SK-N-SH (cell line): Measurements from ENCODE around the gene AHDC1. TPM values are rescaled to one million over a fixed set of nuclear protein-coding genes. Genes with fewer than 3 reads are reported as not detected.

ENCODE experiments used
- CTCF ChIA-PET: fragments of 300-600, 350-600 bp; formaldehyde crosslinking; extraction: SDS; loops from one replicate; lab custom pipeline; 2021; lab: Yijun Ruan, JAX
- POLR2A ChIA-PET: fragments of 350-600 bp; sonication (Branson Sonifier 250); formaldehyde crosslinking; extraction: SDS; loops from one replicate; lab custom pipeline; 2020; ENCODE audit warnings: antibody characterized with exemption, inconsistent platforms; lab: Yijun Ruan, JAX
- DNase-seq: peaks from one replicate; pipeline ENCODE4 v3.0.0; 2012
- H2AFZ ChIP-seq: fragments of 200-600 bp; sonication (generic); 2 replicates; pipeline ENCODE4 v1.8.1; 2016; ENCODE audit warnings: antibody characterized with exemption, mild to moderate bottlenecking, low read depth
- H3F3A ChIP-seq: fragments of 200-600 bp; sonication (generic); replicated peaks from 2 replicates; pipeline ENCODE3; 2016; ENCODE audit warnings: antibody characterized with exemption, mild to moderate bottlenecking; ENCODE audit not compliant: insufficient read depth
- H3K27ac ChIP-seq, 2 experiments: fragments of 200-500 bp in 1 of 2; fragments of 200-600 bp in 1 of 2; sonication (Bioruptor generic) in 1 of 2; sonication (generic), shearing (Covaris generic) in 1 of 2; 2 replicates each; pipeline versions ENCODE4 v1.5.1 to v1.6.1; 2014 to 2016; ENCODE audit warnings: low read depth in 2 of 2, inconsistent platforms in 1 of 2, low read length in 1 of 2, mild to moderate bottlenecking in 1 of 2, mixed read lengths in 1 of 2
- H3K27me3 ChIP-seq: fragments of 200-600 bp; sonication (generic), shearing (Covaris generic); 2 replicates; pipeline ENCODE4 v1.6.1; 2016; ENCODE audit warnings: mixed run types; ENCODE audit not compliant: insufficient read depth
- H3K36me3 ChIP-seq, 2 experiments: fragments of 200-500 bp in 1 of 2; fragments of 200-600 bp in 1 of 2; sonication (Bioruptor generic) in 1 of 2; sonication (generic) in 1 of 2; replicated peaks in 1 of 2; 2 replicates each; pipeline versions ENCODE3 to v1.5.1; 2014 to 2016; ENCODE audit warnings: low read length in 1 of 2, mild to moderate bottlenecking in 1 of 2; ENCODE audit not compliant: insufficient read depth in 2 of 2, control insufficient read depth in 1 of 2
- H3K4me1 ChIP-seq, 2 experiments: fragments of 200-500 bp in 1 of 2; fragments of 200-600 bp in 1 of 2; sonication (Bioruptor generic) in 1 of 2; sonication (generic), shearing (Covaris generic) in 1 of 2; 2 replicates each; pipeline versions ENCODE4 v1.5.1 to v1.6.1; 2014 to 2016; ENCODE audit warnings: low read depth in 1 of 2, low read length in 1 of 2, mixed run types in 1 of 2; ENCODE audit not compliant: insufficient read depth in 2 of 2, control insufficient read depth in 1 of 2
- H3K4me2 ChIP-seq: fragments of 200-600 bp; sonication (generic), shearing (Covaris generic); 2 replicates; pipeline ENCODE4 v1.6.1; 2017; ENCODE audit warnings: mixed run types
- H3K4me3 ChIP-seq, 2 experiments: fragments of 200-500 bp in 1 of 2; fragments of 200-600 bp in 1 of 2; sonication (Bioruptor generic) in 1 of 2; sonication (generic), shearing (Covaris generic) in 1 of 2; 2 replicates each; pipeline versions ENCODE4 v1.5.1 to v1.8.1; 2014 to 2016; ENCODE audit warnings: low read depth in 2 of 2, inconsistent platforms in 1 of 2, low read length in 1 of 2, mild to moderate bottlenecking in 1 of 2, mixed read lengths in 1 of 2, moderate library complexity in 1 of 2
- H3K79me2 ChIP-seq: fragments of 200-600 bp; sonication (generic); 2 replicates; pipeline ENCODE4 v1.8.1; 2017; ENCODE audit warnings: mild to moderate bottlenecking; ENCODE audit not compliant: insufficient read depth
- H3K9ac ChIP-seq: fragments of 200-600 bp; sonication (generic); 2 replicates; pipeline ENCODE4 v1.6.1; 2017; ENCODE audit warnings: mixed run types
- H3K9me2 ChIP-seq: fragments of 200-600 bp; sonication (generic); 2 replicates; pipeline ENCODE4 v1.6.1; 2017; ENCODE audit warnings: mixed run types
- H3K9me3 ChIP-seq: fragments of 200-600 bp; sonication (generic); 2 replicates; pipeline ENCODE4 v1.6.1; 2017; ENCODE audit warnings: mixed run types, mild to moderate bottlenecking, moderate library complexity
- H4K20me1 ChIP-seq: fragments of 200-600 bp; sonication (generic); 2 replicates; pipeline ENCODE4 v1.6.1; 2017; ENCODE audit warnings: mild to moderate bottlenecking, mixed run types; ENCODE audit not compliant: insufficient read depth
- ELF1 ChIP-seq: IDR thresholded peaks from 2 replicates; pipeline ENCODE4 v1.4.0; 2012
- EZH2phosphoT487 ChIP-seq: fragments of 200-600 bp; sonication (generic); IDR thresholded peaks from 2 replicates; pipeline ENCODE4 v1.6.1; 2017; ENCODE audit warnings: low read depth, mixed run types, mild to moderate bottlenecking, antibody characterized with exemption, moderate library complexity, borderline replicate concordance
- FOXJ3 ChIP-seq: sonication (generic); formaldehyde crosslinking; IDR thresholded peaks from 2 replicates; pipeline ENCODE4 v1.5.1; 2020; ENCODE audit warnings: mild to moderate bottlenecking, missing genetic modification reagents
- GABPA ChIP-seq: IDR thresholded peaks from 2 replicates; pipeline ENCODE4 v1.4.0; 2012; ENCODE audit warnings: low read depth, mild to moderate bottlenecking
- JUND ChIP-seq: IDR thresholded peaks from 2 replicates; pipeline ENCODE4 v1.4.0; 2012
- MEF2A ChIP-seq: IDR thresholded peaks from 2 replicates; pipeline ENCODE4 v1.4.0; 2012; ENCODE audit warnings: low read depth, borderline replicate concordance
- MXI1 ChIP-seq: IDR thresholded peaks from 2 replicates; pipeline ENCODE4 v1.6.1; 2012; ENCODE audit warnings: mild to moderate bottlenecking, low read depth, low read length, improper control_type of control experiment
- NFIC ChIP-seq: IDR thresholded peaks from 2 replicates; pipeline ENCODE4 v1.4.0; 2012; ENCODE audit warnings: borderline replicate concordance
- NRF1 ChIP-seq: IDR thresholded peaks from 2 replicates; pipeline ENCODE4 v1.6.1; 2012; ENCODE audit warnings: low read depth, mild to moderate bottlenecking, low read length
- RCOR1 ChIP-seq: fragments of 150-350 bp; IDR thresholded peaks from 2 replicates; pipeline ENCODE4 v1.6.1; 2017; ENCODE audit warnings: antibody characterized with exemption, low read length
- SMC3 ChIP-seq: IDR thresholded peaks from 2 replicates; pipeline ENCODE4 v1.6.1; 2012; ENCODE audit warnings: low read depth, low read length, improper control_type of control experiment
- TAF1 ChIP-seq: IDR thresholded peaks from 2 replicates; pipeline ENCODE4 v1.6.1; 2012; ENCODE audit warnings: low read depth, mild to moderate bottlenecking, low read length, moderate library complexity, borderline replicate concordance
- WGBS: methylation state at CpG from one replicate; pipeline ENCODE4 v1.1.6; 2017; ENCODE audit warnings: low lambda C conversion rate; 5-methylcytosine and 5-hydroxymethylcytosine counted together
- polyA plus RNA-seq, 3 experiments: library from polyadenylated mRNA; depleted of rRNA; stranded (reverse); fragments of >200 nt; gene quantifications; 2 replicates each; pipeline ENCODE4 v1.2.3, GENCODE V29; 2012
- TF ChIP-seq, protein P1 (sequence below): IDR thresholded peaks from 2 replicates; pipeline ENCODE4 v1.6.1; 2012; ENCODE audit warnings: mild to moderate bottlenecking, low read depth, low read length, moderate library complexity
- TF ChIP-seq, protein P2 (sequence below): IDR thresholded peaks from 2 replicates; pipeline ENCODE4; 2012

The AHDC1 gene
- polyA plus RNA-seq, 1 of the 3 experiments (the other 2 are of a cell fraction) = 8.5 TPM

DNA sequence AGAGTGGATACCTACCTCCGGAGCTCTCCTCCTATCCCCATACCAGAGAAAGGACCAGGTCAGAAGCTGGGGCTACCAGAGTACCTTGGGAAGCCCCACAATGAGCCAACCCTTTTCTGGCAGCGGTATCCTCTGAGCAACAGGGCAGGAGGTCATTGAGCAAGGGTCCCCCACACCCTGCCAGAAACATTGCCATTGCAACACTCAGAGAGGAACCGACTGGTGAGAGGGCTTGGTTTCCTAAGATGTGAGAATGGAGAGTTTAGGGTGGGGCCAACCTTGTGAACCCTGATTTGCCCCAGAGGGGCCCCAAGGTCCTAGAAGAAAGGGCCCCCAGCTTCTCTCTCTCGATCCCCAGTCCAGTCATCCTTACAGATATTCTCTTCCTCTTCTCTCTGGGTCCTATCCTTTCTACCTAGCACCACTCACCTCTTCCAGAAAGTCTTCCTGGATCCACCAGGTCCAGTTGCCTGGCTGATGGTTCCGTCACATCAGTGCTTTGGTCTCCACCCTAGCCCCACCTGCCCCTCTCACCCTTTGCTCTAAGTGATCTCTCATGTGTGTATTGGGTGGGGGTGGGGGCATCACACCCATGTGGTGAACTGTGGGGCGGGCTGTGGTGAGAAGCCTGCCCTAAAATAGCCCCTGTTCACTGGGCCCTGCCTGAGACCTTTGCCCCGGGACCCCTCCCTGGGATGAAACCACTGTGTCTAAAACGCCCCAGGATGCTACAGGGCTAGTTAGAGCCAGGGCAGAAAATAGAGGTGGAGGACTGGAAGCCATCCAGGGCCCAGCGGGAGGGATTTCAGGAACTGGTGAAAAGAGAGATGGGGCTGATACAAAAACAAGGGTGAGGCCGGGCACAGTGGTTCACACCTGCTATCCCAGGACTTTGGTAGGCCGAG lies 22.3 kb upstream of the AHDC1 start:
- H3K4me2 ChIP-seq = no peak overlapping the region
- no peaks in the 10 kb centered on the region for H3K9me3 ChIP-seq
- CTCF ChIA-PET = interaction anchor here (1.1 to 22.9 kb wide), 2 partner anchors 18 to 37 kb away, joined by 4 to 526 read pairs; partner anchors contain the start of gene IFI6
- no peak overlapping the region for H2AFZ ChIP-seq
- no peak overlapping the region for H3K9ac ChIP-seq
- POLR2A ChIA-PET = no interaction called here
- no peak for DNase-seq
- no peaks in the 10 kb centered on the region for H3K79me2 ChIP-seq
- H4K20me1 ChIP-seq = no peaks in the 10 kb centered on the region
- no peak overlapping the region for H3K27ac ChIP-seq
- no peaks in the 10 kb centered on the region for H3K27me3 ChIP-seq
- H3K4me3 ChIP-seq = no peak overlapping the region
- H3K9me2 ChIP-seq = no peaks in the 10 kb centered on the region
- H3F3A ChIP-seq = no peaks in the 10 kb centered on the region
- no peaks in the 10 kb centered on the region for H3K36me3 ChIP-seq
- H3K4me1 ChIP-seq = peaks cover 4 to 10% of the 10 kb centered on the region in 2 experiments; a peak in 1 of 4 replicates
- 80% methylated on average over 9 of the region's 11 CpGs for WGBS
- TF ChIP-seq ELF1 (no peak), RCOR1 (no peak), GABPA (no peak), SMC3 (no peak), NFIC (no peak), MXI1 (no peak)
- TF ChIP-seq, all 33 proteins: peak for 0

DNA sequence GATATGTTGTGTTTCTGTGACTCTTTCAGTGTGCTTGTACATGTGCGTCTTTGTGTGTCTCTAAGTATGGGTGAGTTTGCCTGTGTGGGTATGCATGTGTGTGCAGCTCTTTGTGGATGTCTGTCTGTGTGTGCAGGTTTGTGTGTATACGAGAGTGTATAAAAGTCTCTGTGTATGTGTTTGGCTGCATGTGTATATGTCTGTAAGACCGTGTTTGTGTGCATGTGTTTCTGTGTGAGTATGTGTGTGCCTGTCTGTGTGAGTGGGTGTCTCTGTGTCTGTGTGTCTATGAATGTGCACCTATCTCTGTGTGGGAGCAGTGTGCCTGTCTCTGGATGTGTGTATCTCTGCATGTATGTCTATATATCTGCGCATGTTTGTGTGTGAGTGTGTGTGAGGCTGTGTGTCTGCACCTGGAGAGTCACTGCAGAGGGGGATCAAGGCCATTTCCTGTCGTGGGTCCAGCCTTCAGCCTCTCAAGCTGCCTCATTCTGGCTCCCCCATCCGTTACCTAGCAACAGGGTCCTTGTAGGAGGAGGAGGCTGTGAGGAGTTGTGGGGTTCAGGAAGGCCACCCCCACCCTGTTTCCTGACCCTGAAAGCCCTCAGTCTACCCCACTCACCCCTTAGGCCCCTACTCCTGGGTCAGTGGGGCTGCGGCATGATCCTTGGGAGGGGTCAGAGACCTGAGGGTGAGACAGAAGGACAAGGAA lies 20.7 kb upstream of the AHDC1 start:
- Histone ChIP-seq H3K9ac (no peak overlapping the region), H4K20me1 (no peaks in the 10 kb centered on the region), H3K4me1 (peaks cover 4 to 8% of the 10 kb centered on the region in 2 experiments; a peak in 1 of 4 replicates), H3K79me2 (no peaks in the 10 kb centered on the region), H3F3A (no peaks in the 10 kb centered on the region), H3K9me2 (no peaks in the 10 kb centered on the region), H3K4me2 (no peak overlapping the region), H3K27ac (no peak overlapping the region), H2AFZ (no peak overlapping the region), H3K4me3 (no peak overlapping the region), H3K36me3 (no peaks in the 10 kb centered on the region), H3K27me3 (no peaks in the 10 kb centered on the region), H3K9me3 (no peaks in the 10 kb centered on the region)
- DNase-seq = no peak
- no peak for TF ChIP-seq MEF2A
- TF ChIP-seq NRF1 = no peak
- TF ChIP-seq, protein P1, sequence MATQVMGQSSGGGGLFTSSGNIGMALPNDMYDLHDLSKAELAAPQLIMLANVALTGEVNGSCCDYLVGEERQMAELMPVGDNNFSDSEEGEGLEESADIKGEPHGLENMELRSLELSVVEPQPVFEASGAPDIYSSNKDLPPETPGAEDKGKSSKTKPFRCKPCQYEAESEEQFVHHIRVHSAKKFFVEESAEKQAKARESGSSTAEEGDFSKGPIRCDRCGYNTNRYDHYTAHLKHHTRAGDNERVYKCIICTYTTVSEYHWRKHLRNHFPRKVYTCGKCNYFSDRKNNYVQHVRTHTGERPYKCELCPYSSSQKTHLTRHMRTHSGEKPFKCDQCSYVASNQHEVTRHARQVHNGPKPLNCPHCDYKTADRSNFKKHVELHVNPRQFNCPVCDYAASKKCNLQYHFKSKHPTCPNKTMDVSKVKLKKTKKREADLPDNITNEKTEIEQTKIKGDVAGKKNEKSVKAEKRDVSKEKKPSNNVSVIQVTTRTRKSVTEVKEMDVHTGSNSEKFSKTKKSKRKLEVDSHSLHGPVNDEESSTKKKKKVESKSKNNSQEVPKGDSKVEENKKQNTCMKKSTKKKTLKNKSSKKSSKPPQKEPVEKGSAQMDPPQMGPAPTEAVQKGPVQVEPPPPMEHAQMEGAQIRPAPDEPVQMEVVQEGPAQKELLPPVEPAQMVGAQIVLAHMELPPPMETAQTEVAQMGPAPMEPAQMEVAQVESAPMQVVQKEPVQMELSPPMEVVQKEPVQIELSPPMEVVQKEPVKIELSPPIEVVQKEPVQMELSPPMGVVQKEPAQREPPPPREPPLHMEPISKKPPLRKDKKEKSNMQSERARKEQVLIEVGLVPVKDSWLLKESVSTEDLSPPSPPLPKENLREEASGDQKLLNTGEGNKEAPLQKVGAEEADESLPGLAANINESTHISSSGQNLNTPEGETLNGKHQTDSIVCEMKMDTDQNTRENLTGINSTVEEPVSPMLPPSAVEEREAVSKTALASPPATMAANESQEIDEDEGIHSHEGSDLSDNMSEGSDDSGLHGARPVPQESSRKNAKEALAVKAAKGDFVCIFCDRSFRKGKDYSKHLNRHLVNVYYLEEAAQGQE = no peak
- TF ChIP-seq FOXJ3 = no peak
- TF ChIP-seq, protein P2, sequence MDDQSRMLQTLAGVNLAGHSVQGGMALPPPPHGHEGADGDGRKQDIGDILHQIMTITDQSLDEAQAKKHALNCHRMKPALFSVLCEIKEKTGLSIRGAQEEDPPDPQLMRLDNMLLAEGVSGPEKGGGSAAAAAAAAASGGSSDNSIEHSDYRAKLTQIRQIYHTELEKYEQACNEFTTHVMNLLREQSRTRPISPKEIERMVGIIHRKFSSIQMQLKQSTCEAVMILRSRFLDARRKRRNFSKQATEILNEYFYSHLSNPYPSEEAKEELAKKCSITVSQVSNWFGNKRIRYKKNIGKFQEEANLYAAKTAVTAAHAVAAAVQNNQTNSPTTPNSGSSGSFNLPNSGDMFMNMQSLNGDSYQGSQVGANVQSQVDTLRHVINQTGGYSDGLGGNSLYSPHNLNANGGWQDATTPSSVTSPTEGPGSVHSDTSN = no peak
- TF ChIP-seq JUND = no peak
- no peak for TF ChIP-seq GABPA
- TF ChIP-seq TAF1 = no peak
- no peak for TF ChIP-seq MXI1
- no peak for TF ChIP-seq RCOR1
- TF ChIP-seq EZH2phosphoT487 = no peak
- 60% methylated on average over 4 of the region's 7 CpGs for WGBS
- ChIA-PET POLR2A (no interaction called here), CTCF (interaction anchor here (0.9 to 22.9 kb wide), 5 partner anchors 8 to 39 kb away, joined by 3 to 526 read pairs (median 4); partner anchors contain the start of gene IFI6)
